Measurements from ENCODE around the gene LIX1L.
"Not testable (repeated sequence)": the region's sequence is repeated elsewhere in the genome, so short reads cannot be mapped to it uniquely, and the experiment has no call there.

Gene LIX1L

DNA sequence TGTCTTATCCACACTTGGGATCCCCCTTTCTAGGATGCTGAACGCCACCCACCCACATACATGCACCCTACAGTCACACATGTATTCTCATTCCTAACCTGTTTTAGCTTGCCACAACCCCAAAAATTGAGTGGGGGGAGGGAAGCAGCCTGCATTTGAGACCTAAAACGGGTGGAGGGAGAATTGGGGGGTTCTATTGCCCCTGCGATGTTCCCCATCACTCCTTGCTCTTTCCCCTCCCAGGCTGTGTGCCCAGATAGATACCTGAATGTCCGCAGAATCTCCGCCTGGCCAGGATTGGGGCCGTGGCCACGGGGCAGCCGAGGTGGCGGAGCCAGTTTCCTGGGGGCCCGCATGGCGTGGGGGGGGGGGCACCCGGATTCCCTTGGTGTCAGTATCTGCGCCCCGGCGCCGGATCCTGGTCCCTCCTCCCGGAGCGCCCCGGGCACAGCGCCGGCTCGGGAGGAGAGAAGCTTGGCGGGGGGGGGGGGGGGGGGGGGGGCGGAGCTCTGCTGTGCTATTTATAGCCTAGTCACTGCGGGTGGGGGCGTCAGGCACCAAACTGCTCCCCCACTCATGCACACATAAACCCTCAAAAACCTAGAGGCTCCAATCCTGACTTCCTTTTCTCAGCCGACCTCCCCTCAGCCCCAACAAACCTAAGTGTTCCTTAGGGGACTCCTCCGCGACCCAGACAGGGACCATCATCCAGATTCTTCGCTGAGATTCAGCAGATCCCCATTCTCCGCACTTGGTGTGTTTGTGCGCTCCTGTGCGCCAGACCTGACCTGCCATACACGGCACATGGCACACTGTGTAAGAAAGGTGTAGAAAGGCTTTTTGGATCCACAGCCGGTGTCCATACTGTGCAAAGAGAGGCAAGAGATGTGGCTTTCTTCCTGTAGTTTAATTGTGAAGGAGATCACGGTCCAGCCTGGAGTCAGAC is 4.6 kb upstream of the LIX1L start:
- DNase-seq = no peak

DNA sequence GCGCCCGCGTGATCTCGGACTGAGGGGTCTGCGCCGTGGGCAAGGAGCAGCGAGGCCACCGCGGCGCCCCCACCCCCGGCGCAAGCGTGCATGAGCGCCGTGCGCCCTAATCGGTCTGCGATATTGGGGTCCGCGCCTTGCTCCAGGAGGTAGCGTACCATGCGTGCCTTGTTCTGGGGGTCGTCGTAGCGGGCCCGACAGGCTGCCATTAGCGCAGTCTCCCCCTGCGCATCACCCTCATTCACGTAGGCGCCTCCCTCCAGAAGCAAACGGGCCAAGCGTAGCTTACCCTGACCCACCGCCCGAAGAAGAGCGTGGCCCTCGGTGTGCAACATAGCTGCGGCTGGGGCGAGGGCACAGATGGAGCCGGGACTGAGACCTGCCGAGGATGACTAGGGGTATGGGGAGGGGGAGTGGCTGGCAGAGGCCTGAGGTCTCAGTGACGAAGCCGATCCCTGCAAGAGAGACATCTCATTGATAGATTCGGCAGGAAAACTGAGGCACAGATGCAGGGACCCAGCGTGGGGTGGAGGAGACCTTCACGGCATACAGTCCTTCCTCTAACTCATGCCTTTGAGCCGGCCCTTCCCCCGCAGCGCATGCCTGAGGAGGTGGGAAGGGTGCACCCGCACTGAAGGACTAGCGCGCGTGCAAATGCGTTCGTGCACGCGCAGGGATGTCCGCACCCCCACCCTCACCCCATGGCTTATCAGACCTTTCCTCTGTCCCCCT is 3.8 kb upstream of the LIX1L start:
- no peak for DNase-seq

DNA sequence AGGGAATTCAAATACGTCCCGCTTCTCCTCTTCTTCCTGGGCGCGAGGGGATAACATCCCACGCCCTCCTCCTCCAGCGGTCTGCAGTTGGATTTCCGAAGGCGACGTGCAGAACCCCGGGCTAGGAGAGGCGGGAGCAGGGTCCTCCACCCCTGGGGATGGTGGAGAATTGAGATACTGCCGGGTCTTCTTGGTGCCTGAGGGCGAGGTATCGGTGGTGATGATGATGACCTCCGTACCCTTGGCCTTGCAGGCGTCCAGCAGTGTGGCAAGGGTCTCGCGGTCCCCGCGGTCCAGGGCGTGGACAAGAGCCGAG is 3.2 kb upstream of the LIX1L start:
- no peak for DNase-seq

GRCh38 chr1:145960468-145961108 is 2.8 kb upstream of the LIX1L start:
- no peak for DNase-seq

DNA sequence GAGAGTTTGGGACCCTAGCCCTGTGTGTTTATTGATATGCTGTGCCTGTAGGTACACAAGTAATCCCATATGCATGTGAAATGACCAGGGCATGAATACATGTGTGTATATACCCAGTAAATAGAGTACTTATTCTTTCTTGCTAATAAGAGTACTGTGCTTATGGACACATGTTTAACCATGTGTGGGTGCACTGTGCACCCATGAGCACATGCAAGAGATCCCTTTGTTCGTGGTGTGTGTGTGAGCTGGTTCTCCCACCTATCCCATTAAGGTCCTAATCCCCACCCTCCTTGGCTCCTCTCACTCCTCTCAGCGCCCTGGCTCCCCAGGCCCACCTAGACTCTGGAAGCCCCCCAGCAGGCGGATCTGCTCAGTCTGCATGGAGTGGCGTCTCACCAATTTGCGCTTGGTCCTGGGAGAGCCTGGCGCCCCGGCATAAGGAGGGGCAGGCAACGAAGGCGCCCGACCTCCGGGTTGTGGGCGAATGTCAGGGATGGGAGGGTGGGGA is 2.2 kb upstream of the LIX1L start:
- DNase-seq = no peak

DNA sequence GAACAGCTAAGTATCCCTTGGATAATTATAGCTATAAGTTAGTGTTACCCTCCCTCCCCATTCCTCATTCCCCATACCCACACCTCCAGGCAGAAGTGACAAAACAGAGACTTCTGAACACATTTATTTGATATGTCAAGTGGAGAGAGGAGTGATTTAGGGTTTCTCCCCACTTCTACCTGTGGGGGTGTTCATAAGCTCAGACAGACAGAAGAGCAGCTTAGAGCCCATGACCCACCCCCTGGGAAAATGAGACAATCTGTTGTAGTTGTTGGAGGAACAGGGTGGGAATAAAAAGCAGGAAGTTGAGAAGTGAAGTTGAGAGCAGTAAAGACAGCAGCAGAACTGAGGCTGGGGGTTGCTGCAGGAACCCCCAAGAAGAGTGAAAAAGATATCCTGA is 1.5 kb upstream of the LIX1L start:
- DNase-seq = no peak

DNA sequence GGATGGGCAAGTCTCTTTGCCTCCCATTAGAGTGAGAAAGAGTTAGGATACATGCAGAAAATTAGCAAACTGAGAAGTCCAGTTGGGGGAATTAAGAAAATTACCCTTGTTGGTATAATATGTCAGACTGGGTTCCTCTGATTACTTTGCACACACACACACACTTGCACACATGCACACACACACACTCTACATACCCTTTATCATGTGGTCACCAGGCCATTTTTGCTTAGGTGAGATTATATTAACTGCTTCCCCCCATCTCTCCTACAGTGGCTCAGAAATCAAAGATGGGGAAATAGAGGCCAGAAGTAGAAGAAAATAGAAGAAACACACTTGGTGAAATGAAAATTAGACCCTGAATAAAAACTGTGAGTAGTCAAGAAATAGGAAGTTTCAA is 917 bp upstream of the LIX1L start:
- no peak for DNase-seq

- DNase-seq = no peak
Observed at GRCh38 chr1:145956781-145957442, 905 bp downstream of the LIX1L start.

DNA sequence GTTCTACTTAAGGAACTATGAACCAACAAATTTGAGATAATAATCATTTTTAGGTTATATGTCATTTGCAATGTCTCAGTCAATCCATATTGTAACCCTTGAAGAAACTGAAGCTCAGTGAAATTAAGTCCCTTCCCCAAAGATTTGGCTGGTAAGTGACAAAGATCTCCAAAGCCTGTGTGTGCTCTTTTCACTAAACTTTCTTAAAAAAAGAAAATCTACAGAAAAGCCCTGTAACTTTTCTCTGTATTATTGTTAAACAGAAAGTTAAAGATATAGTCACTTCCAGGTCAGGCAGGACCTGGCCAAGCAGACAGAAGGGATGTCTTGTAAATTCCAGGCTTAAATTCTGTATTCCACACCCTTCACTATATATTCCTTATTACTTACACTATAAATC is 1.5 kb downstream of the LIX1L start:
- DNase-seq = no peak

- no peak for DNase-seq
Observed at GRCh38 chr1:145955436-145955835, 2.4 kb downstream of the LIX1L start.

DNA sequence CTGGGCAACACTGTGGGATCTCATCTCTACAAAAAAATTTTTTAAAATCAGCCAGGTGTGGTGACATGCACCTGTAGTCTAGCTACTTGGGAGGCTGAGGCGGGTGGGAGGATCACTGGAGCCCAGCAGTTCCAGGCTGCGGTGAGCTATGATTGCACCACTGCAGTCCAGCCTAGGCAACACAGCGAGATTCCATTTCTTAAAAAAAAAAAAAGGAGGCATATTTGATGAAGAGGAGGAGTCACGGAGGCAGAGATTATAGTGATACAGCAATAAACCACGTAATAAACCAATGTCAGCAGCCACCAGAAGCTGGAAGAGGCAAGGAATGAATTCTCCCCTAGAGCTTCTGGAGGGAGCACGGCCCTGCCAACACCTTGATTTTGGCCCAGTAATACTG is 4.0 kb downstream of the LIX1L start:
- no peak for DNase-seq

DNA sequence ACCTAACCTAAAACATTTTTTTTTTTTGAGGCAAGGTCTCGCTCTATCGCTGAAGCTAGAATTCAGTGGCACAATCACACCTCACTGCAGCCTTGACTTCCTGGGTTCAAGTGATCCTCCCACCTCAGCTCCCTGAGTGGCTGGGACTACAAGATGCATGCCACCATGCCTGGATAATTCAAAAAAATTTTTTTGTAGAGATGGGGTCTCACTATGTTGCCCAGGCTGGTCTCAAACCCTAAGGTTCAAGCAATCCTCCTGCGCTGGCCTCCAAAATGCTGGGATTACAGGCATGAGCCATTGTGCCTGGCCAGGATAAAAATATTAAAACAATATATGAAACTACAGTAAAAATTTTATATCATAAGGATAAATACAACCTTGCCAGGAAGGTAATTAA is 4.9 kb downstream of the LIX1L start:
- no peak for DNase-seq

DNA sequence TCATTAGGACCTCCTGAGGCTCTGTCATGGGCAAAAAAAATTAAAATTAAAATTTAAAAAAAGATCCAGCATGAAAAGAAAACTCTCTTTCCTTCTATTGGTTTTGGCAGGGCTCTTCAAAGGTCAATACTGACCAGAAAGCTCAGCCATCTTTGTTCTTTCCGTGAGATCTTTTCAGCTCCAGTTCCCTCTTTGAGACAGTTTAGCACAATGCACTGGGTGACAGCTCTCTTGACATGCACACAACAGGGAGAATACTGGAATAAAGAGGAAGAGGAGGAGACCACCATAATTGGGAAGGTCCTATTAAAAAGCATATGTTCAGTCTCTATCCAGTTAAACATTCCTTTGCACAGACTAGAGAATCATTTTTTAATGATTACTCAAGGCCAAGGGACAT is 6.3 kb downstream of the LIX1L start:
- DNase-seq = no peak

- no peak for DNase-seq
Observed at GRCh38 chr1:145949219-145949618, 8.6 kb downstream of the LIX1L start.

DNA sequence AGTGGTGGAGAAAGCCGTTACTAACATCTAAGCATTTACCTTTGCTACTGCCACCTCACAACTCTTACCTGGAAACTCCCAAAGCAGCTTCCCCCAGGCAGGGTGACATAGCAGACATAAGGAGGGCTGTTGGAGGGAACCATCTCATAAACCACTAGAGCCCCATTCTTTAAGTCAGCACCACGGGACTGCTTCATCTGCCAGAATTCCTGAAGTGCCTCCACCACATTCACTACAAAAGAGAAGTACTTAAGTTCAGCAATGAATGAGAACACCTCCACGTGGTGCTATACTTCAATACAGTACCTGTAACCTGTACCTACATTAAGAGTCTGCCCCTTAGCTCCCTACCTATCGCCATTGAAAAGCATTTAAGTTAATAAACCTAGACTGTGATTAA is 10.3 kb downstream of the LIX1L start:
- DNase-seq = no peak

- DNase-seq = no peak
Observed at GRCh38 chr1:145946477-145946986, 11.3 kb downstream of the LIX1L start.

GRCh38 chr1:145944532-145944931 is 13.3 kb downstream of the LIX1L start:
- no peak for DNase-seq

- DNase-seq = no peak
Observed at GRCh38 chr1:145942871-145943270, 14.9 kb downstream of the LIX1L start.

GRCh38 chr1:145942405-145942804 is 15.4 kb downstream of the LIX1L start:
- DNase-seq = no peak

DNA sequence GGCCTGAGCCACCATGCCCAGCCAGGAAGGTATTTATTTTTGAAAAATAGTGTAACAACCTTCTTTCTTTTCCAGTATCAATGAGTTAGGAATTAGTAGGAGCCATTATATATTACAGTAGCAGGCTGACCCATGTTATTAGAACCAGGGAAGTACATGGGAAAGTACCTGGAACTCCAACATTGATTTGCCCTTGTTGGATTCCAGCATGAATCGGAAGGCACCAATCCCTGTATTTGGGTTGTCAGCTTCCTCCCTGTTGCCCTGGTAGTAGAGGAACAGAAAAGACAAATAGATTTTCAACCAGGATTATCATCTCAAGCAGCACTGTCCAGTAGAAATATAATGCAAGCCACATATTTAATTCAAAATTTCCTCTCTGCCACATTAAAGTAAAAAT is 20.4 kb downstream of the LIX1L start:
- DNase-seq = no peak

GRCh38 chr1:145936247-145936646 is 21.6 kb downstream of the LIX1L start:
- DNase-seq = no peak

DNA sequence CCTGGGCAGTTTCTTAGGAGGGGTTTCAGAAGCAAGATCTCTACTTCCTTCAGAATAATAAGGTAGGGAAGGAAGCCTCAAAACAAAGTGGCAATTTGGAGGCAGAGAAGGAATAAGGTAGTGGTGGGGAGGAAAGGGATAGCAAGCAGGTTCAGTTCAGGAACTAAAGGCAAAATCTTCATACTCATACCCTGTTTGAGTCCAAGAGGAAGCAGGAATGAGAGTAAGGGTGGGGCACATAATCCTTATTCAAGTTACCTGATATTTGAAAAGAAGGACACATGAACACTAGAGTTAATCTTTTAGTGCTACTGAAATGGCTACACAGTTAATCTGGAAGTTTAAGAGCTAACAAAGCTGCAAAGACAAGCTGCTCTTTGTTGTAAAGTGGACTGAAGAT is 22.1 kb downstream of the LIX1L start:
- no peak for DNase-seq

GRCh38 chr1:145932522-145933009 is 25.3 kb downstream of the LIX1L start:
- not testable (repeated sequence) for DNase-seq
